HG02642 (cell line): ENCODE data around the gene PPARG.

ENCODE experiments used
- ATAC-seq: cut with Tn5 transposase; IDR thresholded peaks from one replicate; pipeline ENCODE4 v1.9.1; 2021; ENCODE audit warnings: mild to moderate bottlenecking; ENCODE audit not compliant: unreplicated experiment, poor library complexity

The PPARG gene

GRCh38 chr3:12401208-12401607, 112.3 kb downstream of the PPARG start:
- no peak for ATAC-seq

DNA sequence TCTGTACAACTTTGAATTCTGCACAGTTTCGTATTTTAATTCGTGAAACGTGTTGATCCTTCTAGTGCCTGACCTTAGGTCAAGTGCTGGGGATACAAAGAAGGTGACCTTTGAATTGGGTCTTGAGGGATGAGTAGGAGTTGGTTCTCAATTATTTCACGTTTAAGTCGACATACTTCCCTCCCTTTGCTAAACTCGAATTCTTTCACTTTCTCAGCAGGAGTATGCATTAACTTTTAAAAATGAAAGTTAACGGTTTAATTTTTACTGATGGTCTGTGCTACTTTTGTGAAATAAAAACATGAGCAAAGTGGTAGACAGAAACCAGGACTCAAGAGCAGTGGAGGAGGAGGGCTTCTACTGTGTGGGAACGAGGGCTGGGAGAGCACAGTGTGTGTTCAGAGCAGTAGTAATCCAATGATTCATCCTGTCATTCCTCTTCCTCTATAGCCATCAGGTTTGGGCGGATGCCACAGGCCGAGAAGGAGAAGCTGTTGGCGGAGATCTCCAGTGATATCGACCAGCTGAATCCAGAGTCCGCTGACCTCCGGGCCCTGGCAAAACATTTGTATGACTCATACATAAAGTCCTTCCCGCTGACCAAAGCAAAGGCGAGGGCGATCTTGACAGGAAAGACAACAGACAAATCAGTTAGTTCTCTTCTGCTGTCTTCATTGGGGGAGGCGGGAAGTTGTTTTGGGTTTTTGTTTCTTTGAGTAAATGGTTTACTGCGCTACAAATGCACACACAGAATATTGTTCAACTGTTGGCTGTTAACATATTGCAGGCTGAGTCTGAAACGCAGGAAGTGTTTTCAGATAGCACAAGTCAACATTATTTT, 116.8 kb downstream of the PPARG start:
- ATAC-seq: no peak

GRCh38 chr3:12408984-12409683, 120.3 kb downstream of the PPARG start:
- no peak for ATAC-seq

DNA sequence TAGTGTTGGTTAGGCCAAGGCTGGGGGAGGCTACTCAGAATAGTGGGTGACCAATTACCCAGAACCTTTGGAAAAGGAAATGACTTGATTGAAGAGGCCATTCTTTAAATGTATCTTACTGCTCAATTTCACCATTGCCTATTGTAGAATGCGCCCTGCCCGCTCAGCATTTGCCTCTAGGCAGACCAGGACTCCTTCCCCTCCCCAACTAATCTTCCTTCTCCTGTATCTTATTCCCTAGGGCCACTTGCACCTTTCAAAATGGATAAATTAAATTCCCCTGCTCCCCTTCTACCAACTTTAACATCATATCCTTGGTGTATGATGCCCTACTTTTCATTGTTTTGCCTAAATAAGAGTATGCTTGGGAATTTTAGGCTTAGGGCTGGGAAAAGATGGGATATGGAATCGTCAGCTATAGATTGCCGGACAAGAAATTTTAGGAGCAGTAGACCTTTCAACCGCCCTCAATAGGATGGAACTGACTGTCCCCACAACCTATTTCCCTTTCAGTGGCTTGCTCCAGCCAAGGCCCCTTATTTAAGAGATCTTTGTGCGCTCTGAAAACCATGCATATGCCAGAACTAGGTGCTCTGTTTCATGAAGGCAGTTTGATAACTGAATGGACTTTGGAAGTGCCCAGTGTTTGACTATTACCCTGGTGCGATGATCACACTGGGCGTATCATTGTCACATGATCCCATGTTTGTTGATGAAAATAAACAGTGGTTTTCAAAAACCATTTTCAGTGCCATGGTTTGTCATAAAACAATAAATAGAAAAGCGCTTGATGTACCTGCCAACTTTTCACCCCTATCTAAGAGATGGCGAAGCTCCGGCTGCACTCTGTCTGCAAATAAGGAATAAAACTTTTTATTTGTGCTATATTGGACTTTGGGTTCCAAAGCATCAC, 121.1 kb downstream of the PPARG start:
- no peak for ATAC-seq

DNA sequence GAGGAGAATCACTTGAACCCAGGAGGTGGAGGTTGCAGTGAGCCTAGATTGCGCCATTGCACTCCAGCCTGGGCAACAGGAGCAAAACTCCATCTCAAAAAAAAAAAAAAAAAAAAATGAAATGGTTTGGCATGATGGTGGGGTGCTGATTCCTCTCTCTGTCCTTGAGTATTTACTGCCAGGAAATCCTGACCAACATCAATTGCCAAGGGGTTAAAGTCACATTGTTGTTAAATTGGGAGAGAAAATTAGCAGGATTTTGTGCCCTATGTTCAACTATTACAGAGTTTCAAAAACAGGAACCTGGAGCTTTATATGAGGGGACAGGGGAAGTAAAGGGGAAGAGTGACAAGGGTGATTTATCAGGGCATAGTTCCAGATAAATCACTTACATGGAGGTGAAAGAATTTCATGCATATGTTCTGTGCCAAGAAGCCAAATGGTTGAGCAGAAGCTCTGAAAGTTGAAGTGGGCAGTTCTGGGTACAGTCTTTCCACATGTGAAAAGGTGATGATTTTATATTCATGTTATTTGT, 124.9 kb downstream of the PPARG start:
- no peak for ATAC-seq

DNA sequence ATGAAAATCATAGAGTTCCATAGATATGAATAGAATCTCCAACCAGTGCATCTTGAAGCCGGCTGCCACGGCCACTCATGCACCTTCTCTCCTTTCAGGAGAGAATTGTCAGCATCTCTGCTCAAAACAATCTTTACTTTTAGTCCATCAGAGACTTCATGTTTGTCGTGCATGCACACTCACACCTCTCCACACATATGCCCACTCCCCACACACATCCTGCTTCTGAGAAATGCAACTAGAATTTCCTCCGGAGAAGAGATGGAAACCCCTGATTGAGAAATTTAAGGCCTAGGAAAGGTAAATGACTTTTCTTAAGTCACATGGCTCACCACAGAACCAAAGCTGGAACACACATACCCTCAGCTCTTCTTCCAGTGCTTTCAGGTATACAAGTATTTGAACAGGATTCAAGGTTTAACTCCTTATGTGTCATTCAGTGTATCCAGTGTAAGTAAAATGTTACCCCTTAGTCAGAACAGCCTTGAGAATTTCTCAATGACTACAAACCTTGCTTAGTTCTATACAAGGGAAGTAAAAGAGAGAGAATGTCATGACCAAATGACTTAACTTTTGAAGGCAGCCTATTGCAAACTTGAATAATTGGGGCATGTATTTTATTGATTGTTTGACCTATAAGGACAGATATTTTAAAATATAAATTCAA, 126.3 kb downstream of the PPARG start:
- ATAC-seq: no peak

DNA sequence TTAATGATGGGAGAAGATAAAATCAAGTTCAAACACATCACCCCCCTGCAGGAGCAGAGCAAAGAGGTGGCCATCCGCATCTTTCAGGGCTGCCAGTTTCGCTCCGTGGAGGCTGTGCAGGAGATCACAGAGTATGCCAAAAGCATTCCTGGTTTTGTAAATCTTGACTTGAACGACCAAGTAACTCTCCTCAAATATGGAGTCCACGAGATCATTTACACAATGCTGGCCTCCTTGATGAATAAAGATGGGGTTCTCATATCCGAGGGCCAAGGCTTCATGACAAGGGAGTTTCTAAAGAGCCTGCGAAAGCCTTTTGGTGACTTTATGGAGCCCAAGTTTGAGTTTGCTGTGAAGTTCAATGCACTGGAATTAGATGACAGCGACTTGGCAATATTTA, 127.9 kb downstream of the PPARG start:
- ATAC-seq: no peak

DNA sequence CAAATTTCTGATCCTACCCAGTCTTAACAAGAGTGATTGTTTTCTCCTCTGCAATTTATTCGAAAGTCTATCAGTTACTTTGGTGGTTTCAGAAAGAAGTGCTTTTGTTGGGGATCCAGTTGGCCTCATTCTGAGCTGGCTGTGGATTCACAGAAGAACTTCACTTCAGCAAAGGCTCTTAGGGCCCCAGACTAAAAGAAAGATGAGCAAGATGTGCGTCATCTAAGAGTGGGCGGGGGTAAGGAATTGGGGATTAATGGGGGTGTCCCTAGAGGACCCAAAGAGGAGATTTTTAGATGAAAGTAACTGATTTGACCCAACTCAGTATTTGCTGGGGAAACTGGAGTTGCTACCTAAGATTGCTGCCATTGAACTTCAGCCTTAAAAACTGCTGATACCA, 131.5 kb downstream of the PPARG start:
- ATAC-seq: no peak

- no peak for ATAC-seq
Observed at GRCh38 chr3:12421132-12421531, 132.3 kb downstream of the PPARG start.

- no peak for ATAC-seq
Observed at GRCh38 chr3:12423131-12423530, 134.3 kb downstream of the PPARG start.

- no peak for ATAC-seq
Observed at GRCh38 chr3:12423918-12424630, 135.2 kb downstream of the PPARG start.

- ATAC-seq: no peak
Observed at GRCh38 chr3:12424635-12425319, 135.9 kb downstream of the PPARG start.

DNA sequence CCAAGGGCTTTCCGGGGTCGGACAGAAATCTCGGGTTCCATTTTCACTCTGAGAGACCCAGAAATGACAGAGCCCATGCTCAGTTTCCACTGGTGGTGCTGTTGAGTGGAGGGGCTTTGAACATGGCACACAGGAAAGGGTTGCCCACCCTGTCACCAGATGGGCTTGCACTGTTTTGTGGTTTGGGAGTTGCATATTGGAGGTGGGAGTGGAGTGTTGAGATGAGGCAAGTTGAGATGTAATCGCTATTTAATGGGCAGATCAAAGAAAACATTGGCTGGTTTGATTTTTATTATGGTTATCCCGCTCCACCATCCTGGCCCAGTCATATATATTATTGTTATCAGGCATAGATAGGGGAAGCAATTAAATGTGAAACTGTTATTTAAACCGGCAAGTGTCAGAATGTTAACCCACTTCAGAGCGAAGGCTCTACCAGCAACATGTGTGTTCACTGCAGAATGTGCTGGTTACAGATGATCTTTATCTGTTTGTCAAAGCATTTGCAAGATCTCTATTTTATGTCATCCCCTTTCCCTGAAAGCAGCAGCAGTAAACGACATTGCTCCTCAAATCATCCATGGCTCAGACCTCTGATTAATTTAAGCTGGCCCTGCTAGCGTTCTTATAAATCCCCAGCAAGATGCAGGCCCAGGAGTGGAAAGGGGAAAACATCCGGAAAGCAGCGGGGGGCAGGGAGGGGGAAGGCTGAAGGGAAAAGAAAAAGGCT, 137.1 kb downstream of the PPARG start:
- ATAC-seq: no peak

- ATAC-seq: no peak
Observed at GRCh38 chr3:12427551-12427950, 138.7 kb downstream of the PPARG start.

- ATAC-seq: no peak
Observed at GRCh38 chr3:12428126-12428525, 139.3 kb downstream of the PPARG start.

GRCh38 chr3:12430086-12430485, 141.2 kb downstream of the PPARG start:
- no peak for ATAC-seq

GRCh38 chr3:12433823-12434222, 145.0 kb downstream of the PPARG start:
- no peak for ATAC-seq
